ENCODE results near the gene TPRN.

GRCh38 chr9:137225699-137226331 lies 25.3 kb upstream of the TPRN start:
- no peak for TF ChIP-seq EP300 (IDR thresholded peaks at IDR 0.05; ENCODE audit: borderline replicate concordance)
- no peak for TF ChIP-seq RAD21 (IDR thresholded peaks at IDR 0.05; ENCODE audit: low read depth)
- no peak for TF ChIP-seq MAX (IDR thresholded peaks at IDR 0.05)
- no peak for TF ChIP-seq FOXM1 (IDR thresholded peaks at IDR 0.05; ENCODE audit: borderline replicate concordance, low read depth)
- TF ChIP-seq YY1 (IDR thresholded peaks at IDR 0.05; ENCODE audit: low read depth), result no peak
- TF ChIP-seq TCF12 (IDR thresholded peaks at IDR 0.05; ENCODE audit: low read depth), result no peak
- TF ChIP-seq EGR1 (IDR thresholded peaks at IDR 0.05), result no peak
- TF ChIP-seq TAF1 (IDR thresholded peaks at IDR 0.05; ENCODE audit: low read depth), result no peak
- TF ChIP-seq CREB1 (IDR thresholded peaks at IDR 0.05; ENCODE audit: low read depth), result no peak
- no peak for TF ChIP-seq TEAD4 (IDR thresholded peaks at IDR 0.05)
- TF ChIP-seq, protein P1, sequence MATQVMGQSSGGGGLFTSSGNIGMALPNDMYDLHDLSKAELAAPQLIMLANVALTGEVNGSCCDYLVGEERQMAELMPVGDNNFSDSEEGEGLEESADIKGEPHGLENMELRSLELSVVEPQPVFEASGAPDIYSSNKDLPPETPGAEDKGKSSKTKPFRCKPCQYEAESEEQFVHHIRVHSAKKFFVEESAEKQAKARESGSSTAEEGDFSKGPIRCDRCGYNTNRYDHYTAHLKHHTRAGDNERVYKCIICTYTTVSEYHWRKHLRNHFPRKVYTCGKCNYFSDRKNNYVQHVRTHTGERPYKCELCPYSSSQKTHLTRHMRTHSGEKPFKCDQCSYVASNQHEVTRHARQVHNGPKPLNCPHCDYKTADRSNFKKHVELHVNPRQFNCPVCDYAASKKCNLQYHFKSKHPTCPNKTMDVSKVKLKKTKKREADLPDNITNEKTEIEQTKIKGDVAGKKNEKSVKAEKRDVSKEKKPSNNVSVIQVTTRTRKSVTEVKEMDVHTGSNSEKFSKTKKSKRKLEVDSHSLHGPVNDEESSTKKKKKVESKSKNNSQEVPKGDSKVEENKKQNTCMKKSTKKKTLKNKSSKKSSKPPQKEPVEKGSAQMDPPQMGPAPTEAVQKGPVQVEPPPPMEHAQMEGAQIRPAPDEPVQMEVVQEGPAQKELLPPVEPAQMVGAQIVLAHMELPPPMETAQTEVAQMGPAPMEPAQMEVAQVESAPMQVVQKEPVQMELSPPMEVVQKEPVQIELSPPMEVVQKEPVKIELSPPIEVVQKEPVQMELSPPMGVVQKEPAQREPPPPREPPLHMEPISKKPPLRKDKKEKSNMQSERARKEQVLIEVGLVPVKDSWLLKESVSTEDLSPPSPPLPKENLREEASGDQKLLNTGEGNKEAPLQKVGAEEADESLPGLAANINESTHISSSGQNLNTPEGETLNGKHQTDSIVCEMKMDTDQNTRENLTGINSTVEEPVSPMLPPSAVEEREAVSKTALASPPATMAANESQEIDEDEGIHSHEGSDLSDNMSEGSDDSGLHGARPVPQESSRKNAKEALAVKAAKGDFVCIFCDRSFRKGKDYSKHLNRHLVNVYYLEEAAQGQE (IDR thresholded peaks at IDR 0.05; ENCODE audit: low read depth), result no peak
- 0 out of 2 replicates have a peak, but pooled peaks have one; percentile 13 for TF ChIP-seq ZBTB7A (IDR thresholded peaks at IDR 0.05; ENCODE audit: low read depth)
